Measurements from ENCODE around the gene ZBED2. TPM values are rescaled to one million over a fixed set of nuclear protein-coding genes. Genes with fewer than 3 reads are reported as not detected.

Gene ZBED2
- polyA plus RNA-seq, 1 of the 3 experiments (the other 2 are of a cell fraction): 0.76 TPM

Other genes with a start within 250 kb of the ZBED2 start
- 0.02 and 0.06 TPM in 2 replicates for gene CD96, start 53.1 kb downstream of the ZBED2 start, polyA plus RNA-seq (2012; rRNA removed)
- gene PLCXD2, start 79.3 kb upstream of the ZBED2 start, polyA plus RNA-seq (2012; rRNA removed): 3.9 and 6.5 TPM in 2 replicates

Measured in SK-N-SH (cell line).